H1 (cell line): ENCODE results near the gene MTNR1B.

Source experiments
- EZH2 ChIP-seq: fragments of 200-600 bp; sonication (generic); IDR thresholded peaks from 2 replicates; pipeline ENCODE4 v1.7.1; 2012; ENCODE audit warnings: low read depth, mild to moderate bottlenecking, moderate library complexity, low read length, inconsistent platforms; ENCODE audit not compliant: severe bottlenecking
- KDM1A ChIP-seq: fragments of 200-600, 300-600 bp; sonication (generic); IDR thresholded peaks from 2 replicates; pipeline ENCODE4 v1.7.1; 2016; ENCODE audit warnings: mild to moderate bottlenecking, low read length, borderline replicate concordance
- RAD21 ChIP-seq, 2 experiments: IDR thresholded peaks in 1 of 2; conservative IDR thresholded peaks in 1 of 2; 2 replicates each; pipeline ENCODE4 v1.6.1; 2011; ENCODE audit warnings: low read depth in 2 of 2, low read length in 2 of 2, improper control_type of control experiment in 1 of 2, inconsistent platforms in 1 of 2, mild to moderate bottlenecking in 1 of 2, moderate library complexity in 1 of 2

DNA sequence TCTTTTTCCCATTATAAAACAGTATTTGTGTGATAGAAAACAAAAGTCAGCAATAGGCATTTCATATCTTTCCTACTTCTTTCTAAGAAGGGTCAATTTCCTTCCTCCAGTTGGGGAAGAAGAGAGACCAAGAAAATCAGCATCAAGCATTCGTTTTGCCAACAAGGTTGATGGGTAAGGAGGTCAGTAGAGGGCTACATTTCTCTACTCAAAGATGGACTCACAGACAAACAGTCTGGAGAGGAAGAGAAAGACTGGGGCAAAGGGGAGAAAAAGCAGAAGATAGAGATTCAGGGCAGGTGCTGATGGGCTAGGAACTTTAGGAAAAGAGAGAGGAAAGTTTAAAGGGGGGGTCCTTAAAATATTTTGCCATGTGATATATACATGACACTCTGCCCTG, 8.6 kb upstream of the MTNR1B start:
- TF ChIP-seq KDM1A (no peak), RAD21 (IDR thresholded peaks at IDR 0.05 in 1 of 2, conservative IDR thresholded peaks at IDR 0.05 in 1 of 2; ENCODE audit: low read depth in 2 of 2, low read length in 2 of 2) (peak in 1 of 2 experiments; percentile 28; a peak in 1 of 4 replicates), EZH2 (no peak)
